ENCODE measurements around the gene SNAP25.

SNAP25 gene

DNA sequence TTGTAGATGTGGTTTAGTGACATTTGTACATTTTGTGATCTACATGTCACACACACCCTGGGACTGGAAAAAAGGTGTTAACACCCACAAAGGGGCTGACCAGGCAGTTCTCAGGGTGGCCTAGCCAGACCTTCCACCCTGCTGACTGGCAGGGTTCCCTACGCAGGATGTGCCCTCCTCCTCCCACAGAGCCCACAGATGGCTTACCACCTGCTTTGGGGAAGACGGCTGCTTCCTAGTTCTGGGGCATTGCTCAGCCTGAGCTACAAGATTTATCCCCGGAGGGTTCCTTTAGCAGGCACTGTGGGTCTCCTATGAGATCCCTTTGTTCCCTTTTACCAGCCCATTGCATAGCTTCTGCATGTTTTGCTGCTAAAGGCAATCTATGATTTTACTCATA is 35.1 kb downstream of the SNAP25 start:
- Histone ChIP-seq H3K27ac (ENCODE audit: low read depth, low read length) (no peak overlapping the region), H3K36me3 (ENCODE audit: control insufficient read depth, insufficient read depth, low read length) (no peaks in the 10 kb centered on the region), H3K4me3 (ENCODE audit: low read length) (no peak overlapping the region), H3K27me3 (ENCODE audit: control insufficient read depth, insufficient read depth, low read length) (no peaks in the 10 kb centered on the region), H3K4me1 (ENCODE audit: control insufficient read depth, insufficient read depth, low read length) (no peaks in the 10 kb centered on the region), H3K9ac (ENCODE audit: low read length) (no peak overlapping the region)

DNA sequence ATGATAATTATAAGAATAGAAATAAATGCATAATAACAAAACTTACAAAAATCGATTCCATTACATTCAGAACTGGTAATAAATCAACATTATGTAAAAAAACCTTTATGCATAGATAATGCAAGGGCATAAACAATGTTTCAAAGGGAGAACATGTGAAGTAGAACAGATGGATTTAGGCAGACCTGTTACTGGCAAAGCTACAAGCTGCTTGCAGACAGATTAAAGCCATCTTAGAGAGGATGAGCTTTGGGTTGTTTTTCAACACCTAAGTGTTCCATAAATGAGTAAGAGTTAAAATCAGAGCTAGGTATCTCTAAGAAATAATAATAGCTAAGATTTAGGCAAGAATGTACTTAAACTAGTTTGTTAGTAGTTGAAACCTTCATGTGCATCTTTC is 37.2 kb downstream of the SNAP25 start:
- Histone ChIP-seq H3K9ac (ENCODE audit: low read length) (no peak overlapping the region), H3K36me3 (ENCODE audit: control insufficient read depth, insufficient read depth, low read length) (no peaks in the 10 kb centered on the region), H3K4me1 (ENCODE audit: control insufficient read depth, insufficient read depth, low read length) (no peaks in the 10 kb centered on the region), H3K27me3 (ENCODE audit: control insufficient read depth, insufficient read depth, low read length) (no peaks in the 10 kb centered on the region), H3K4me3 (ENCODE audit: low read length) (no peak overlapping the region), H3K27ac (ENCODE audit: low read depth, low read length) (no peak overlapping the region)

GRCh38 chr20:10259166-10259565 is 40.5 kb downstream of the SNAP25 start:
- Histone ChIP-seq H3K4me1 (ENCODE audit: control insufficient read depth, insufficient read depth, low read length) (no peaks in the 10 kb centered on the region), H3K9ac (ENCODE audit: low read length) (no peak overlapping the region), H3K4me3 (ENCODE audit: low read length) (no peak overlapping the region), H3K36me3 (ENCODE audit: control insufficient read depth, insufficient read depth, low read length) (no peaks in the 10 kb centered on the region), H3K27ac (ENCODE audit: low read depth, low read length) (no peak overlapping the region), H3K27me3 (ENCODE audit: control insufficient read depth, insufficient read depth, low read length) (no peaks in the 10 kb centered on the region)

- no peak overlapping the region for H3K9ac ChIP-seq (ENCODE audit: low read length)
- H3K27me3 ChIP-seq (ENCODE audit: control insufficient read depth, insufficient read depth, low read length) = no peaks in the 10 kb centered on the region
- no peak overlapping the region for H3K27ac ChIP-seq (ENCODE audit: low read depth, low read length)
- no peaks in the 10 kb centered on the region for H3K36me3 ChIP-seq (ENCODE audit: control insufficient read depth, insufficient read depth, low read length)
- H3K4me3 ChIP-seq (ENCODE audit: low read length) = no peak overlapping the region
- no peaks in the 10 kb centered on the region for H3K4me1 ChIP-seq (ENCODE audit: control insufficient read depth, insufficient read depth, low read length)
These were observed 41.7 kb downstream of the SNAP25 start for GRCh38 chr20:10260316-10260715.

DNA sequence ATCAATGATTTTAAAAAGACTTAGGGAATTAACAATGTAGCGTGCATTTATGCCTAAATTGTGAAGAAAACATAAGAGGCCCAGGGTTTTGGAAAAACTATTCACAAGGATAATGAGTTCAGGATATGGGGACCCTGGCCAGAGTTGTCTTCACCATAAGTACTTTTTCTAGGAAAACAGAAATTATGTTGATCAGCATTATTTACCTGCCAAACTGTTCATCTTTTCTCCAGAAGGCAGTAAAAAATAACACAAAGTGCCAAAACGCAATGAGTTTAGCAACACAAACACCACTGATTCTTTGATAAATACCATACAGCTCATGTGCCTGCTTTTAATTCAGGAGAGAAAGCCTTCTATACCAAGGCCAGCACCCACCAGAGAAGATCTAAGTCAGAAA is 43.1 kb downstream of the SNAP25 start:
- no peaks in the 10 kb centered on the region for H3K27me3 ChIP-seq (ENCODE audit: control insufficient read depth, insufficient read depth, low read length)
- H3K4me3 ChIP-seq (ENCODE audit: low read length) = no peak overlapping the region
- no peaks in the 10 kb centered on the region for H3K36me3 ChIP-seq (ENCODE audit: control insufficient read depth, insufficient read depth, low read length)
- no peak overlapping the region for H3K27ac ChIP-seq (ENCODE audit: low read depth, low read length)
- H3K4me1 ChIP-seq (ENCODE audit: control insufficient read depth, insufficient read depth, low read length) = no peaks in the 10 kb centered on the region
- no peak overlapping the region for H3K9ac ChIP-seq (ENCODE audit: low read length)

GRCh38 chr20:10263385-10264165 is 44.9 kb downstream of the SNAP25 start:
- H3K27me3 ChIP-seq (ENCODE audit: control insufficient read depth, insufficient read depth, low read length) = no peaks in the 10 kb centered on the region
- no peak overlapping the region for H3K9ac ChIP-seq (ENCODE audit: low read length)
- no peak overlapping the region for H3K27ac ChIP-seq (ENCODE audit: low read depth, low read length)
- H3K4me1 ChIP-seq (ENCODE audit: control insufficient read depth, insufficient read depth, low read length) = no peaks in the 10 kb centered on the region
- no peaks in the 10 kb centered on the region for H3K36me3 ChIP-seq (ENCODE audit: control insufficient read depth, insufficient read depth, low read length)
- H3K4me3 ChIP-seq (ENCODE audit: low read length) = no peak overlapping the region

DNA sequence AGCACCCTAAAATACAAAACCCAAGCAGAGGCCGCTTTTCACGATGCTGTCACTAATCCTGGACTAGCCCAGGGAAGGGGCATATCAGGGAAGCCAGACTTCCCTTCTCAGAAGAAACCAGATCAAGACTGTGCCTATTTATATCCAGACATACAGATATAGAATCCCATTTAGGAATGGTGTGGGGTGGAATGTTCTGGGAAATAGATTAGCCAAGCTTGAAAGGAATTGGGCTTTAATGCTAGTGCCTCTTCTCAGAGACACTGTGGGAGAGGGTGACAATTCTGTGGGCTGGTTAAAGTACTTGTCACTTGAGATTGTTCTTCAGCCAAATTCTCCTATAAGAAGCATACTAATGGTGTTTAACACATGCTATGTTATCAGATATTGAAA is 45.5 kb downstream of the SNAP25 start:
- no peak overlapping the region for H3K27ac ChIP-seq (ENCODE audit: low read depth, low read length)
- H3K4me1 ChIP-seq (ENCODE audit: control insufficient read depth, insufficient read depth, low read length) = no peaks in the 10 kb centered on the region
- no peak overlapping the region for H3K4me3 ChIP-seq (ENCODE audit: low read length)
- no peak overlapping the region for H3K9ac ChIP-seq (ENCODE audit: low read length)
- no peaks in the 10 kb centered on the region for H3K36me3 ChIP-seq (ENCODE audit: control insufficient read depth, insufficient read depth, low read length)
- H3K27me3 ChIP-seq (ENCODE audit: control insufficient read depth, insufficient read depth, low read length) = no peaks in the 10 kb centered on the region

DNA sequence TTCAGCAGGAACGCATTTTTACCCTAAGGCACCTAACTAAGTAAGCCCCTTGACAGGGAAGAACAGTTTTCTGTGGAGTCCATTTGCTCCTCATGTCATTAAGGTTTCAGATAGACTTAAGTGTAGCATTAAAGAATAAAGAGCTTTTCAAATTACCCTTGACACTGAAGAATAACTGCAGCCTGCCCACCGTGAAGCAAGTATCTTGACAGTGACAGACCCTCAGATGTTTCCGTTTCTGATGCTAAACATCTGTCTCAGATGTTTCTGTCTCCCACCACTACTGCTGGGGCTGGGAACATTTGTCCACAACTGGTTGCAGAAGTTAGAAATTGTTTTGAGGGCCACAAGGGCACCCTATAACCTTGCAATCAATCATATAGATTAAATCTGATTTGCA is 50.0 kb downstream of the SNAP25 start:
- Histone ChIP-seq H3K4me1 (ENCODE audit: control insufficient read depth, insufficient read depth, low read length) (no peaks in the 10 kb centered on the region), H3K27ac (ENCODE audit: low read depth, low read length) (no peak overlapping the region), H3K9ac (ENCODE audit: low read length) (no peak overlapping the region), H3K36me3 (ENCODE audit: control insufficient read depth, insufficient read depth, low read length) (no peaks in the 10 kb centered on the region), H3K4me3 (ENCODE audit: low read length) (no peak overlapping the region), H3K27me3 (ENCODE audit: control insufficient read depth, insufficient read depth, low read length) (no peaks in the 10 kb centered on the region)

DNA sequence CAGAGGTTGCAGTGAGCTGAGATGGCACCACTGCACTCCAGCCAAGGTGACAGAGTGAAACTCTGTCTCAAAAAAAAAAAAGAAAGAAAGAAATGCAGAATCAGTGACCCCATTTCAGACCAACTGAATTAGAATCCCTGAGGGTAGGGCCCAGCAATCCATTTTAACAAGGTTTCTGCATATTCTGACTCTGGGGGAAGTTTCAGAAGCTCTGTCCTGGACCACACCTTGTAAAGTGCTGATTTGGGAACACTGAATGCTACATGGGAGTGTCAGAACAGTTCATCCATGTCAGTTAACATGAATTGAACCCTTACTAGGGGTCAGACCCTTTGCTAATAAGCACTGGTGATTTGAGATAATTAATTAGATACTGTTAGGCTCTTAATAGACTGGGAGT is 52.0 kb downstream of the SNAP25 start:
- H3K27ac ChIP-seq (ENCODE audit: low read depth, low read length) = no peak overlapping the region
- no peak overlapping the region for H3K4me3 ChIP-seq (ENCODE audit: low read length)
- no peaks in the 10 kb centered on the region for H3K27me3 ChIP-seq (ENCODE audit: control insufficient read depth, insufficient read depth, low read length)
- H3K4me1 ChIP-seq (ENCODE audit: control insufficient read depth, insufficient read depth, low read length) = no peaks in the 10 kb centered on the region
- no peak overlapping the region for H3K9ac ChIP-seq (ENCODE audit: low read length)
- no peaks in the 10 kb centered on the region for H3K36me3 ChIP-seq (ENCODE audit: control insufficient read depth, insufficient read depth, low read length)

DNA sequence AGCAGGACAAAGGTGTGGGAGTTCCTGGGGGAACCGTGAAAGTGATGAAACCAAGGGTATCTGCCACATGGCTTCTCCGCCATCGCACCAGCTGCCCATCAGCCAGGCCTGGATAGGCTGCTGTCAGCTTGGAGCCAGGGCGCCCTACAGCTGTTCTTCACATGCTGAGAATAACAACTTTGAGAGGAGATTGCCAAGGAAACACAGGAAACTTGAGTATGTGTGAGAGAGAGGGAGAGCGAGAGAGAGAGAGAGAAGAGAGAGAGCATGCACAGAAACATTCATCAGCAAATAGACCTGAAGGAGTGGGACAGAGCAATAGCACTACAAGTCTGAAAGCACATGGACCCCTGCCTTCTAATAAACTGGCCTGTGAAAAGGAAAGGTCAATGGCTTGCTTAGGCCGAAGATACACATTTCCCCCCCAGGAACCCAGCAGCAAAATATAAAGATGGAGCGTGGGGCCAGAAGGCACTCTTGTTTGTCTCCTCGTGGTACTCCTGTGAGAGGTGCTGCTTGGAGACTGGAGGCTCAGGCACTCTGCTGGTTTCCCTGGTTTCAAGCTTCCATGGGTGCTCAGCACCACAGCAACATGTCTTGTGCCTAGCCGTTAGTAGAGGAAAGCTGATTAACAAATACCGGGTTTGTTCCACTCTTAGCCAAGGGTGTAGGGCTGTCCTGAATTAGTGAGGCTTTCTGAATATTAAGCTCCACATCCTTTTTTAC is 53.0 kb downstream of the SNAP25 start:
- H3K27ac ChIP-seq (ENCODE audit: low read depth, low read length) = no peak overlapping the region
- H3K4me1 ChIP-seq (ENCODE audit: control insufficient read depth, insufficient read depth, low read length) = no peaks in the 10 kb centered on the region
- H3K36me3 ChIP-seq (ENCODE audit: control insufficient read depth, insufficient read depth, low read length) = no peaks in the 10 kb centered on the region
- H3K27me3 ChIP-seq (ENCODE audit: control insufficient read depth, insufficient read depth, low read length) = no peaks in the 10 kb centered on the region
- no peak overlapping the region for H3K4me3 ChIP-seq (ENCODE audit: low read length)
- no peak overlapping the region for H3K9ac ChIP-seq (ENCODE audit: low read length)

DNA sequence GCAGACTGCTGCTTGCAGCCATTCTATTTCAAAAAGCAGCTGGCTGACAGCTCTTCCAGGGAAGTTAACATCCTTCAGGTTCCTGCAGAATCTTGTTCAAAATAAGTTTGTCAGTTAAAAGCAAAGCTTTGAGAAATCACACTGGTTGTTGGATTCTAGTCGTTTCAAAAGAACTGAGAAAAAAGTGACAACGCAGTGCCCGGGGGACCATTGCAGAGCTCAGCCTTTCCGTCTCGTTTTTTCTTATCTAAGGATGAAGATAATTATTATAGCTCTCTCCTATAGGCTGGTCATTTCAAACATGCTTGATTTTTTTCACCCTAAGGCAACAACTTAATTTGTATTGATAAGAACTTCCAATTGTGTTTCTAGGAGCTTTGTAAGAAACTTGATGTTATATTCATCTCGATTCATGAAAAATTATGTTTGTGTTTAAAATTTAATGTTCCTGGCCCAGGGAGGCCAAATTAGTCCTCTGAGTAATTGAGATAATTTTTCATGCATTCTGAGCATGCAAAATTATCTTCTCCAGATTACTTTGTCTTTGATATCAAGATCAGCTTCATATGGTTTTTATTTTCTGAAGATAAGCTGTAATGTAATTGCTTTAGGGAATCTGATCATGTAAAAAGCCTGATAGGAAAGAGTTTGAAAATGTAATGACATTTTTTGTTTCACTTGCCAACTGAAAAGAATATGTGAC is 58.4 kb downstream of the SNAP25 start:
- no peaks in the 10 kb centered on the region for H3K4me1 ChIP-seq (ENCODE audit: control insufficient read depth, insufficient read depth, low read length)

DNA sequence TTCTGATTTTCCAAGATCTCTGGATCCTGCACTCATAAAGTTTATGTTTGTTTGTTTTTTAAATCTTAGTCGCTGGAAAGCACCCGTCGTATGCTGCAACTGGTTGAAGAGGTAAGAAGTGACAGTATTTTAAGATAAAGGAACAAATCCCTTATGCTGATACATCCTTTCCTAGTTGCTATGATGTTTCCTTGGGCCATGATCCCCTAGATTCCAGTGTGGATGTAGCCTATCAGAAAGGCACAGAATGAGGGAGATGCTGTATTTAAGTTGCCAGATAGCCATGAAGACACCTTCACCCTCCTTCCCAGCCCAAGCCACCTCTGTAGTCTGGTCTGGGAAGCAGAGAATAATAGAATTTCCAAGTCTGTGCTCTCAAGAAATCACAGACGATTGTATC is 59.0 kb downstream of the SNAP25 start:
- no peak overlapping the region for H3K9ac ChIP-seq (ENCODE audit: low read length)

More for the DNA sequence above, 58.4 kb downstream of the SNAP25 start:
- Histone ChIP-seq H3K27ac (ENCODE audit: low read depth, low read length) (no peak overlapping the region), H3K4me3 (ENCODE audit: low read length) (no peak overlapping the region), H3K9ac (ENCODE audit: low read length) (no peak overlapping the region), H3K27me3 (ENCODE audit: control insufficient read depth, insufficient read depth, low read length) (no peaks in the 10 kb centered on the region), H3K36me3 (ENCODE audit: control insufficient read depth, insufficient read depth, low read length) (no peaks in the 10 kb centered on the region)

More for the DNA sequence above, 59.0 kb downstream of the SNAP25 start:
- Histone ChIP-seq H3K27me3 (ENCODE audit: control insufficient read depth, insufficient read depth, low read length) (no peaks in the 10 kb centered on the region), H3K36me3 (ENCODE audit: control insufficient read depth, insufficient read depth, low read length) (no peaks in the 10 kb centered on the region), H3K27ac (ENCODE audit: low read depth, low read length) (no peak overlapping the region), H3K4me1 (ENCODE audit: control insufficient read depth, insufficient read depth, low read length) (no peaks in the 10 kb centered on the region), H3K4me3 (ENCODE audit: low read length) (no peak overlapping the region)
